Measurements from ENCODE around the gene MXD1.

MXD1 gene

DNA sequence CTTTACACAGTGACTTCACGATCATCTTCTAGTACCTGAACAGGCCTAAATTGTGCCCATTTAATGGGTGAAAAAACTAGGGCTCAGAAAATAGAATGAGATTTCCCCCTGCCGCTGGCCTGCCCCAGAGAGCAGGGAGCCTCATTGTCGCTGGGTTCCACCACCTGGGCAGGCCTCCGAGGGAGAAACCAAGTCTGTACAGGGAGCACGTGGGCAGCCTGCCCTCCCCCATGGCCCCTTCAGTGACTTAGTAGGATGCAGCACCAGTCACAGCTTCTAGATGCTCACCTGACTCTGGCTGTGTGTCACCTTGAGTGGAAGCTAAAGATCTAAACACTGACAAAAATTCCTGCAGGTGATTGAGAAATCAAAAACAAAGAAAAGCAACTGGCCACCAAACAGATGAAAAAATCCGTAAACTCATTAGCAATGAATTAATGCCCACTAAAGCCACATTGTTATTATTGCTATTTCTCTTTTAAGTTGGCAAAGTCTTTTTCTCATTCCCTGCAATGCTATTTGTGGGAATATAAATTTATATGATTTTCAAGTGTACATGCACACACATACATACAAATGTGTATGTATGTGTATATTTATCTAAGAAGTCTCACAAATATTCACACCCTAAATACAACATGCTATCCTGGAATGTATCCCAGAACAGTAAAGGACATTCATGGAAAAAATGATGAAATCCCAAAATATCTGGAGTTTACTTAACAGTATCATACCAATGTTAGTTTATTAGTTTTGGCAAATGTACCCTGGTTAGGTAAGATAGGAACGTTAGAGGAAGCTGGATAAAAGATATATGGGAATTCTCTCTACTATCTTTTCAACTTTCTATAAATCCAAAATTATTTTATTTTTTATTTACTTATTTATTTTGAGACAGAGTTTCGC lies 65.2 kb downstream of the MXD1 start:
- DNase-seq (ENCODE audit: low spot score): no peak

DNA sequence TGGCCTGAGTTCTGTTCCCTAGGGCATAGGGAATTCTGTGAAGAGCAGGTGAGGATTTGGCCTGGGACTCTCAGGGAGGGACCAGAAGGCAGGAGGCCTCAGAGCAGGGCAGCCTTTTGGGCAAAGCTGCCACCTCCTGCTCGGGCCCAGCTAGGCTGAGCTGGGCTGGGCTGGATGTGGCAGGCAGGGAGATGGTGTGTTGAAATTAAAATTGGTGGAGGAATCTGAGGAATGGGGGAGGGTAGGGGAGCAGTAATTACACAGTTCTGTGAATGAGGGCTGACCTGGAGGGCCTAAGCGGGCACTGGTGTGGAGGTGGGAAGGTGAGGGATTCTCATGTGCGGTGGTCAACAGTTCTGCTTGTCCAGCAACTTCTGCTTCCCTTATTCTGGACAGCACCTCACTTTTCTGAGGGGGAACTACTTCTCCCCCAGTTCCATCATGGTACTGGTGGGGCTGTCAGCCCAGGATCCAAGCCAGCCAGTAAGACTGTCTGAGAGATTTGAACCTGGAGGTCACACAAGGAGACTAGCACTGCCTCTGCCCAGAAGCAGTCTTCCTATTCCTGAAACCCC lies 68.6 kb downstream of the MXD1 start:
- DNase-seq (ENCODE audit: low spot score): no peak

DNA sequence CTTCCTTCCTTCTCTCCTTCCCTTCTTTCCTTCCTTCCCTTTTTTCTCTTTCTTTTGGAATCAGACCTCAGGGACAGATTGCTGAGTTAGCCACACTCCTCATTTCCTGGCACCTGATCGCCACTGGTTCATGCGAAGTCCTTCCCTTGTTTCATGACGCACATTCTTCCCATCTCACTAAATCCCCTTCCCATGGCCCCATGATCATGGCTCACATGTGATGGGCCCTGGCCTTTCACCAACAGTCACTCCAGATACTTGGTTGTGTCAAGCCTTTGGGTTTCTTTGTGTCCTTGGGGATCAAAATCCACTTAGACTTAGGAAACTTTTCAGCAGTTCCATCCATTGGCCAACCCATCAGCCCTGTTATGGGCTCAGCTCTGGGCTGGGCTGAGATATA lies 70.3 kb downstream of the MXD1 start:
- DNase-seq (ENCODE audit: low spot score): no peak

DNA sequence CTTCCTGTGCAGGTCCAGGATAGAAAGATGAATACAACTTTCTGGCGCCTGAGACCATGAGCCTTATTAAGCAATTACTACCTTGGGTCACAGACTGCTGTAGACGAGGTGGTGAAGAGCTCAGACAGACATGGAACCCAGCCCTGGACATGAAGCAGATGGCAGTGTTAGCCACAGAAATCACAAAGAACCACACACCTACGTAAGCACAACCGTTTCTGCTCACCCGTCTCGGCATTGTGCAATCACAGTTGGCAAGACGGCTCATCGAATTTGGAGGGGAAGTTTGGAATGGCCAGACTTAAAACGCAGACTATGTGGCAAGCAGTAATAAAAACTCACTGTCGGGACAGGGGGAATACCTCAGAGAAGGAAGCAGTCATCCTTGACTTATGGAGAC lies 70.8 kb downstream of the MXD1 start:
- no peak for DNase-seq (ENCODE audit: low spot score)

DNA sequence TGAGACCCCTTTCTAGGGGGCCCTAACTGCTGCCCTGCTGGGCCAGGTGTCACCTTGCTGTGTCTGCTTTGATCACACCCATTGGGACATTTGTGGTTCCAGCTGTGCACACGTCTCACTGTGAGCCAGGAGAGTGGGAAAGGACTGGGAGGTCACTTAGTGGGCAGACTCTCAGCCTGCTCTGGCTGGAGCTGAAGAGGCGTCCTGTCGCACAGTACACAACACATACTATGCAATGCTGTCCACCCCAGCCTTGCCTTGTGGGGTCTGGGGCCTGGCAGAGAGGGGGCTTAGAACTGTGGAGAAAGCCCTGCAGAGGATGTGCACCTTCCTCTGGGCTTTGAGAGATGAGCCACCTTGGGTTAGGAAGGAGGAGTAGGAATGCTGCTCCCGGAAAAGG lies 71.8 kb downstream of the MXD1 start:
- no peak for DNase-seq (ENCODE audit: low spot score)

DNA sequence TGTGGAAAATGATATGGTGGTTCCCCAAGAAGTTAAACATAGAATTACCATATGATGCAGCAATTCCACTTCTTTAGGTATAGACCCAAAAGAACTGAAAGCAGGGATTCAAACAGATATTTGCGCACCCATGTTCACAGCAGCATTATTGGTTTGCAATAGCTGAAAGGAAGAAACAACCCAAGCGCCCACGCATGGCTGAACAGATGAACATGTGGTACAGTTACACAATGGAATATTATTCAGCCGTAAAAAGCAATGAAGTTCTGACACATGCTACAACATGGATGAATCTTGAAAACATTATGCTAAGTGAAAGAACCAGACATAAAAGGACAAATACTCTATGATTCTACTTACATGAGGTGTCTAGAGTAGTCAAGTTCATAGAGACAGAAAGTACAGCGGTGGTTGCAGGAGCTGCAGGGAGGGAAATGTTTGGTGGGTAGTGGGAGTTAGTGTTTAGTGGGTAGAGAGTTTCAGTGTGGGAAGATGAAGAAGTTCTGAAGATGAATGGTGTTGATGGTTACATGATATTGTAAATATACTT lies 73.3 kb downstream of the MXD1 start:
- DNase-seq (ENCODE audit: low spot score): no peak

DNA sequence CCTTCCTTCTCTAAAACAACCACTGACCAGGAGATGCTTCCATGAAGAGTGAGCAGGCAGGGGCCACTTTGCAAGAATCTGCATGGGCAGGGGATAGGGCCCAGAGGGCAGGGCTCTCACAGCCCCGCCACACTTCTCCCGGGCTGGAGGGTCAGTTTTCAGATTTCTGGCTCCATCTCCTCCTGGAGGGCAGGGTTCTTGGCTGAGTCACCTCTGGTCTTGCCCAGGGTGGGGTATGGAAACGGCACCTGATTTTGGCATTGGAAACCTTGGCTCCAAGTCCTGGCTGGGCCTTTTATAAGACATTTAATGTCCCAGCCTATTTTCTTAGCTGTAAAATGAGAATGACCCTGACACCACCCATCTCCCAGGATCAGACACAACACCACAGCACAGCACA lies 74.1 kb downstream of the MXD1 start:
- peak; percentile 35 for DNase-seq (ENCODE audit: low spot score)

DNA sequence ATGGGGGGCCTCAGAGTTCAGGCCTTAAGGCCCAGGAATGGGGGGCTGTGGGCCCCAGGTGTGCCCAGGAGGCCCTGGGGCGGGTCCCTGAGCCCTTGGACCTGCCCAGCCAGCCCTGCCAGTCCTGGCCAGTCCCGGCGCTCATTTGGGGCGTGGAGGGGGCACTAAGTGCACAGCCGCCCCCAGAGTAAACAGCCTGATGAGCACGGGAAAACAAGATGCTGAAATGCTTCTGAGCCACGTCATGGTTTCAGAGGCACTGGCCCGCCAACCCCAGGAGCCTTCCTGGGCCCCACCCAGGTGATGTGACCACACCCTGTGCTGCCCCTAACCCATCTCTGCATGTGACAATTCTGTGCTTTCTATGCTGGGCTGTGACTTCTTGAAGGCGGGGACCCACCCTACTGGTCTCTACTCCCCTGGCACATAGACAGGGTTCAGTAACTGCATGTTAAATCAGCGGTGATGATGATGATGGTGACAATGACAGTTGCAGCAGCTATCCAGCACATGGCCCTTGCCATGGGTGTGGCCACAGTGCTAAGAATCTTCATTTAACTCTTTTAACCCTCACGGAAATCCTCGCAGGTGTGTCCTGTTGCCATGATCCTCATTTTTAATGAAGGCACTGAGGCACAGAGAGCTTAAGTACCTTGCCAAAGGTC lies 74.7 kb downstream of the MXD1 start:
- DNase-seq (ENCODE audit: low spot score): peak; percentile 26

Measured in LoVo (cell line).